G401.6 (cell line): ENCODE data around the gene KIRREL3.

Experiments
- FAIRE-seq: peaks from 2 replicates; lab custom pipeline; 2012; peaks lifted over from hg19 to GRCh38; lab: Jason Lieb, UNC

The KIRREL3 gene

GRCh38 chr11:126663749-126664592 is 336.6 kb downstream of the KIRREL3 start:
- FAIRE-seq = no peak

GRCh38 chr11:126662035-126662790 is 338.4 kb downstream of the KIRREL3 start:
- no peak for FAIRE-seq

- FAIRE-seq = no peak
Observed at GRCh38 chr11:126660761-126661425, 339.7 kb downstream of the KIRREL3 start.

GRCh38 chr11:126660321-126660720 is 340.2 kb downstream of the KIRREL3 start:
- FAIRE-seq = no peak

GRCh38 chr11:126658306-126659056 is 342.1 kb downstream of the KIRREL3 start:
- no peak for FAIRE-seq

- FAIRE-seq = no peak
Observed at GRCh38 chr11:126655807-126656128, 344.8 kb downstream of the KIRREL3 start.

GRCh38 chr11:126654886-126655806 is 345.4 kb downstream of the KIRREL3 start:
- no peak for FAIRE-seq

- FAIRE-seq = no peak
Observed at GRCh38 chr11:126653040-126653439, 347.5 kb downstream of the KIRREL3 start.

- no peak for FAIRE-seq
Observed at GRCh38 chr11:126647735-126648134, 352.8 kb downstream of the KIRREL3 start.

- no peak for FAIRE-seq
Observed at GRCh38 chr11:126646701-126647557, 353.6 kb downstream of the KIRREL3 start.

GRCh38 chr11:126645186-126645585 is 355.4 kb downstream of the KIRREL3 start:
- no peak for FAIRE-seq

GRCh38 chr11:126640186-126640585 is 360.4 kb downstream of the KIRREL3 start:
- FAIRE-seq = no peak

- FAIRE-seq = no peak
Observed at GRCh38 chr11:126639692-126640091, 360.9 kb downstream of the KIRREL3 start.

GRCh38 chr11:126638648-126639047 is 361.9 kb downstream of the KIRREL3 start:
- no peak for FAIRE-seq

GRCh38 chr11:126637795-126638175 is 362.8 kb downstream of the KIRREL3 start:
- no peak for FAIRE-seq

GRCh38 chr11:126636911-126637794 is 363.4 kb downstream of the KIRREL3 start:
- FAIRE-seq = no peak

GRCh38 chr11:126635511-126635910 is 365.1 kb downstream of the KIRREL3 start:
- FAIRE-seq = no peak

- FAIRE-seq = no peak
Observed at GRCh38 chr11:126634963-126635362, 365.6 kb downstream of the KIRREL3 start.

- FAIRE-seq = no peak
Observed at GRCh38 chr11:126633330-126633729, 367.2 kb downstream of the KIRREL3 start.
